ENCODE data around the gene SUPT5H. TPM values are rescaled to one million over a fixed set of nuclear protein-coding genes. Genes with fewer than 3 reads are reported as not detected.

SUPT5H gene
- total RNA-seq, 1 experiment from 2014 or later = 122 TPM

DNA sequence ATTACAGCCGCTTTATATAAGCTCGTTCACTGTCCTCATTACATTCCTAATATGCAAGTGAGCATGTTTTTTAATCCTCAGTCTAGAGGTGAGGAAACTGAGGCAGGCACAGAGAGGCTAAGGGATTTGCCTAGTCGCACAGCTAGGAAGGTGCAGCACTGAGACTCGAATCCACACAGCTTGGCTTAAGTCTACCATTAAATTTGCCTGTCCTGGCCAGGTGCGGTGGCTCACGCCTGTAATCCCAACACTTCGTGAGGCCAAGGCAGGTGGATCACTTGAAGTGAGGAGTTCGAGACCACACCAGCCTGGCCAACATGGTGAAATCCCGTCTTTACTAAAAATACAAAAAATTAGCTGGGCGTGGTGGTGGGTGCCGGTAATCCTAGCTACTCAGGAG, 17.7 kb upstream of the SUPT5H start:
- BruUV-seq (replicated peaks) = no TSS peak
- peaks cover 28% of the 10 kb centered on the region for H3K36me3 Mint-ChIP-seq (ENCODE audit: insufficient read depth, unreplicated experiment)
- TF ChIP-seq CTCF (IDR thresholded peaks at IDR 0.05; ENCODE audit: unreplicated experiment) = no peak
- DNase-seq (ENCODE audit: unreplicated experiment) = no peak
- ChIA-PET CTCF (interaction anchor here (0.6 to 1.7 kb wide), 5 partner anchors 11 to 788 kb away, joined by 3 to 6 read pairs (median 3); partner anchors contain the start of gene PLEKHG2), POLR2A (interaction anchor here (0.7 to 3.4 kb wide), 4 partner anchors 8 to 27 kb away, joined by 3 to 35 read pairs (median 4); partner anchors contain the start of genes PLEKHG2, RPS16 and ZFP36)
- no peaks in the 10 kb centered on the region for H3K4me1 Mint-ChIP-seq (ENCODE audit: insufficient read depth, unreplicated experiment)
- no peak overlapping the region for H3K27ac Mint-ChIP-seq (ENCODE audit: low read depth, unreplicated experiment)
- intact Hi-C loops (cut with micrococcal nuclease) = no loop called here
- H3K27me3 Mint-ChIP-seq (ENCODE audit: insufficient read depth, unreplicated experiment) = no peaks in the 10 kb centered on the region
- H3K9me3 Mint-ChIP-seq (ENCODE audit: unreplicated experiment) = no peaks in the 10 kb centered on the region
- no peak overlapping the region for H3K4me3 Mint-ChIP-seq (ENCODE audit: unreplicated experiment)

DNA sequence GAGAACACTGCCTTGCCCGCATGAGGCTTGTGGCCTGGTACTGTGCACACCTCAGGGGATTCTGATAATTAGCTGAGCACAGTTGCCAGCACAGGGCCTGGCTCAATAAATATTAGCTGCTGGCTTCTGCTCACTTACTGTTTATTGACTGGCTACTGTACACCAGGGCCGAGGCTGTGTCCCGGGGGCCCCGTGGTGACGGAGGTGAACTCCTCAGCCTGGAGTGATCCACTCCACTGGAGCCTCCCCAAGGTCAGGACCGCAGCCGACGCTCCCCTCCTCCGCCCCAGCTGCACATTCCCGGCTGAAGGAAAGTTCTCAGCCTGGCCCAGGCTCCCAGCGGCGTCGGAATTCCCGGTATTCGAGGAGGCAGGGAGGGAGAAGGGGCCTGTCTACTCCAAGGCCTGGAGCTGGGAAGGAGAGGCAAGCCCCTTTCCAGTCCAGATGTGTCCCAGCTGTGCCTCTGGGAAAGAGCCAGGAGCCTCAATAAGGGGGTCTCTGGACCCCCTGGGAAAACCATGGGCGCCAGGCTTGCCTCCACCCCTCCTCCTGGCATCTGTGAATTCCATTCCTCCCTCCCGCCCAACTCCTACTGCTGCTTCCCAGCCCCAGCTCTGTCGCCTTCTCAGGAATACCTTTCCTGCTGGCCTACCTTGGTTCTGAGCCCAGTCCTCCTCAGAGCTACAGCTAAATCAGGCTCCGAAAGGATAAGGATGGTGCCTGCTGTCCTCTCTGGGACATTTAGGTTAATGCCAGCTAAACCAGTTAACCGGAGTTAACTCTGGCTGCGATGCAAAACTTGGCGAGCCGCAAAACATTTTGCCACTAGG, 16.9 kb upstream of the SUPT5H start:
- no peaks in the 10 kb centered on the region for H3K4me1 Mint-ChIP-seq (ENCODE audit: insufficient read depth, unreplicated experiment)
- no peak for TF ChIP-seq CTCF (IDR thresholded peaks at IDR 0.05; ENCODE audit: unreplicated experiment)
- ChIA-PET POLR2A (interaction anchor here (0.7 to 3.4 kb wide), 4 partner anchors 7 to 30 kb away, joined by 3 to 35 read pairs (median 4); partner anchors contain the start of genes RPS16 and SUPT5H), CTCF (interaction anchor here (0.7 to 1.7 kb wide), 4 partner anchors 9 to 542 kb away, joined by 3 to 6 read pairs (median 4); partner anchors contain the start of gene PLEKHG2)
- H3K9me3 Mint-ChIP-seq (ENCODE audit: unreplicated experiment) = no peaks in the 10 kb centered on the region
- BruUV-seq (replicated peaks) = no TSS peak
- no peak overlapping the region for H3K27ac Mint-ChIP-seq (ENCODE audit: low read depth, unreplicated experiment)
- H3K4me3 Mint-ChIP-seq (ENCODE audit: unreplicated experiment) = no peak overlapping the region
- no peaks in the 10 kb centered on the region for H3K27me3 Mint-ChIP-seq (ENCODE audit: insufficient read depth, unreplicated experiment)
- peaks cover 36% of the 10 kb centered on the region for H3K36me3 Mint-ChIP-seq (ENCODE audit: insufficient read depth, unreplicated experiment)
- DNase-seq (ENCODE audit: unreplicated experiment) = no peak
- intact Hi-C loops (cut with micrococcal nuclease) = no loop called here

- peak; percentile 98 for DNase-seq (ENCODE audit: unreplicated experiment)
- ChIA-PET POLR2A (interaction anchor here (0.8 to 5.1 kb wide), 6 partner anchors 14 to 40 kb away, joined by 5 to 42 read pairs (median 8); partner anchors contain the start of genes MED29, PAF1, PLEKHG2 and SUPT5H), CTCF (no interaction called here)
- BruUV-seq (replicated peaks) = TSS peak; percentile 49
- peak overlapping the region; percentile 71 for H3K27ac Mint-ChIP-seq (ENCODE audit: low read depth, unreplicated experiment)
- intact Hi-C loops (cut with micrococcal nuclease) = loop anchor here (2.0 kb wide), 1 partner anchor 40 kb away; the partner anchor contains the start of genes MED29 and PAF1
- H3K27me3 Mint-ChIP-seq (ENCODE audit: insufficient read depth, unreplicated experiment) = no peaks in the 10 kb centered on the region
- H3K36me3 Mint-ChIP-seq (ENCODE audit: insufficient read depth, unreplicated experiment) = peaks cover 61% of the 10 kb centered on the region
- no peaks in the 10 kb centered on the region for H3K9me3 Mint-ChIP-seq (ENCODE audit: unreplicated experiment)
- H3K4me3 Mint-ChIP-seq (ENCODE audit: unreplicated experiment) = peak overlapping the region; percentile 38
- H3K4me1 Mint-ChIP-seq (ENCODE audit: insufficient read depth, unreplicated experiment) = no peaks in the 10 kb centered on the region
- TF ChIP-seq CTCF (IDR thresholded peaks at IDR 0.05; ENCODE audit: unreplicated experiment) = no peak
Measured at GRCh38 chr19:39430675-39431593, 14.4 kb upstream of the SUPT5H start.
